GM19043 (cell line): Measurements from ENCODE around the gene ADAMTS17.

ENCODE experiments used
- ATAC-seq: cut with Tn5 transposase; IDR thresholded peaks from one replicate; pipeline ENCODE4 v1.9.1; 2021; ENCODE audit warnings: low read depth; ENCODE audit not compliant: unreplicated experiment

The ADAMTS17 gene

DNA sequence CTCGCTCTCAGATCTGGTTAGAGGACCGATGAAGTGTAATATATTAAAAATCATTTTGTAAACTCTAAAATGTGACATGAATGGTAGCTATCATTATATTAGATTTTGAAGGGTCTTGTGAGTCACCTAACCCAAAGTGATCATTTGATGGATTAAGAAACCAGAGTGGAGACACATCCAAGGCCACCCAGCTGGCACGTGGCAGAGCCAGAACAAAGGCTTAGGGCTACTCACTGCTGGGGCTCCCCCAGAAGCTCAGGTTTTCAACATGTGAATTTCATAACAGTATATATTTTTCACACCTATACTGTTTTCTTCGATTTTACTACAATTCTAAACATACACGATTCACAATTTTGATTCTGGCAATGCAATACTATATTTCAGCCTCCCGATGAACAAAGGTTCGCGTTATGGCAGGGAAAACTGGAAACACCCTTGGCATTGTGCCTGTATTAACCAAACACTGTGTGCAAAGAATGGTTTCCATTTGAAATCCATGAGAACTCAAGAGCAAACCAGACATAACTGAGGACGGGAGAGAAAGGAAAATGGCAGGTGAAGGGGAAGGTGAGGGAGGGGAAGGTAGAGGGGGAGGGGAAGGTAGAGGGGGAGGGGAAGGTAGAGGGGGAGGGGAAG, 88.9 kb downstream of the ADAMTS17 start:
- no peak for ATAC-seq

DNA sequence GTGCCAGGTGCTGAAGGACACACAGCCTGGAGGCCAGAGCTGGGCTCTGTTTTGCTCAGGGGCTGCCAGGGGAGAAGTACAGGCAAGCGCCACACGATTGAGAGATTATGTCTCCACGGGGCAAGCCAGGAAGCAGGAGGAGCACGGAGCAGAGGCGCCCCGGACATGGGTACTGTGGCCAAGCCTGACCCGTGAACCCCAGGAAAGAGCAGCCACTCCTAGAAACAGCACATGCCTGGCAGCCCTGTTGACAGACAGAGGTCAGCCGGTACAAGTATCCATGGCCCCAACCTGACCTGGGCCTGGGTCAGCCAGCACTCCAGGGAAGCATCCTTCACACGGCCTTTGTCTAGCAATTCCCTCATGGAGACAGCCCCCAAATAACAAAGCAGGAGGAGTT, 89.4 kb downstream of the ADAMTS17 start:
- no peak for ATAC-seq

GRCh38 chr15:100250176-100250800, 91.5 kb downstream of the ADAMTS17 start:
- no peak for ATAC-seq

GRCh38 chr15:100249096-100249815, 92.5 kb downstream of the ADAMTS17 start:
- no peak for ATAC-seq

GRCh38 chr15:100248236-100248635, 93.5 kb downstream of the ADAMTS17 start:
- no peak for ATAC-seq

- ATAC-seq, result no peak
Measured at GRCh38 chr15:100247228-100248225, 94.2 kb downstream of the ADAMTS17 start.

DNA sequence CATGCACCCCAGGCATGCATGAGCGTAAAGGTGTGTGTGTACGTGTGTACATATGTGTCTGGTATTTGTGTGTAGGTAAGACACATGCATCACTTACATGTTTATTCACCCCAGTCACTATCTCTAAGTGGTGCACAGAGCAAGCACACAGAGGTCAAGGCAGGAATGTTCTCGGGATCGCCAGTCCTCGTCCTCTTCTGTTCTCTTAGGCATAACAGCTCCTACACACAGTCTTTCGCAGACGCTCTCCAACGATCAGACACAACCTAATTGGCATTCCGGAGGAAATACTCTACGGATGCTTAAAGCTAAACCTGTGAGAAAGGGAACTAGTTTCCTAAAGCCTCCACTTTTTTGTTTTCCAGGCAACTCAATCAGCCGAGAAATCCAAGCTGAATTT, 95.9 kb downstream of the ADAMTS17 start:
- no peak for ATAC-seq

DNA sequence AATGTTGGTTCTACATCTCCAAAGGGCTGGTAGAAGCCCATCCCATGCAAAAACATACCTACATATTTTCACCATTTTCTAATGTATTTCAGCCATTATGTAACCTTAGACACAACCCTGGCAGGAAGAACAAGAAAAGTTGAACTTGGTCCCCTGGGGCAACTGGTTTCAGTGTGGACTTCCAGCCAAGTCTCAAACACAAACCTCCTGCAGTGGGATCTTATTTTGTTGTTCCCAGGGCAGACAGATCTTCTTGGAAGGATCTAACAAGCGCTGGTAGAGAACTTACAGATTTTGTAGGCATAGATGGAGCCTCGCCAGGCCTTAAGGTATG, 96.3 kb downstream of the ADAMTS17 start:
- no peak for ATAC-seq

DNA sequence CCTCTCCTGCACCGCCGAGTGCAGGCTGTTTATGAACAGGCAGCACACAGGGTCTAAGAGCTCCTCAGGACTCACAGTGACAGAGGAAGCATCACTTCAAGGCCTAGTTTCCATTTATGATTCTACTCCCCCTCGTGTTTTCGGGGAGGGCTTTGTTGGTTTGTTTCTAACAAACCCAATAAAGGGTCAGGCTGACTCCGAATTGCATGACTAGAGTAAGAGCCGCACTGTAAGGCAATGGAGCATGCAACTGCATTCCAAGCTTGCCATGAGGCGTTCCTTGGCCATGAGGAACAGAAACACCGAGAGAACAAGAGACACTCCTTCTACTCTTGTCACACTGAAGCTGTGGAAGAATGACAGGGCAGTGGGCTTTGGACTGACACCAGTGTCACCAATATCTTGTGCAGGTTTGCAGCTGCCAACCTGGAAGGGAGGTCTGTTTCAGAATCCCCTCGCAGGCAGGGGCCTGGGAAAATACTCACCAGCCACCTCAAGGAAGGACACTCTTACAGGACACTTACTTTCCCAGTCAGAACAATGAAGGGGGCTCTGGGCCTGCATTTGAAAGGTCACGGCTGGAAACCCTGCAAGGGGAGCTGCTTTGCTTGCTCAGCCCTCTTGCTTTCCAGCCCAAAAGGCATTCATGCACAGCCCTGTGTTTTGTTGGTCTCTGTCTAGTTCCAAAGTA, 96.8 kb downstream of the ADAMTS17 start:
- ATAC-seq, result no peak

GRCh38 chr15:100242989-100243388, 98.8 kb downstream of the ADAMTS17 start:
- ATAC-seq, result no peak

GRCh38 chr15:100241572-100242482, 99.9 kb downstream of the ADAMTS17 start:
- no peak for ATAC-seq

DNA sequence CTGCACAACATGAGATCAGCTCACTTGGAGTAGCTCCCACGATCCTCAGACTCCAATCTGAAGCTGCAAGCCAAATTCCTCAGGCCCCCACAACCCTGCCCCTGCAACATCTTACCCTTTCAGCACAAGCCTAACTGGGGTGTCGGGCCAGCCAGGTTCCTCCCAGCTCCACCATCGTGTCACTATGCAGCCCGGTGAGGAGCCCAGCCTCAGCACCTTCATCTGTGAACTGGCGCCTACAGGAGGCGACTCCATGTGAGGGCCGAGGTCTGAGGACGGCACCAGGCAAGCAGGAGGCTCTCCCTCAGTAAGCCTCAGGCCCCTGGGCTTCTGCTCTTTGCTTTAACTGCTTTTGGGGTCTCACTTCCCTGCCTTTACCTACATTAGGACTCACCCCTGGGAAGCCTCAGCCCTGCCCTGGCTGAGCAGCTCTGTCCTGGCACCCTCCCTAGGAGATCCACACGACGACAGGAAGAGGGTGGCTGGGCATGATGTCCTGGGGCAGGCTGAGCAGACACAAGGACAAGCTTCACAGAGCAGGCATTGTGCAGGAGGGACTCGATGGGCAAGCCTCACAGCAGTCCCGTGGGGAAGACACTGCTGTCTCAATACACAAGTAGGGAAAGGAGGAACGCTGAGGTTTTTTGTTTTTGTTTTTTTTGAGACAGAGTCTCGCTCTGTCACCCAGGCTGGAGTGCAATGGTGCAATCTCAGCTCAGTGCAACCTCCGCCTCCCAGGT, 104.6 kb downstream of the ADAMTS17 start:
- no peak for ATAC-seq

- ATAC-seq, result no peak
Measured at GRCh38 chr15:100235030-100235617, 106.7 kb downstream of the ADAMTS17 start.

DNA sequence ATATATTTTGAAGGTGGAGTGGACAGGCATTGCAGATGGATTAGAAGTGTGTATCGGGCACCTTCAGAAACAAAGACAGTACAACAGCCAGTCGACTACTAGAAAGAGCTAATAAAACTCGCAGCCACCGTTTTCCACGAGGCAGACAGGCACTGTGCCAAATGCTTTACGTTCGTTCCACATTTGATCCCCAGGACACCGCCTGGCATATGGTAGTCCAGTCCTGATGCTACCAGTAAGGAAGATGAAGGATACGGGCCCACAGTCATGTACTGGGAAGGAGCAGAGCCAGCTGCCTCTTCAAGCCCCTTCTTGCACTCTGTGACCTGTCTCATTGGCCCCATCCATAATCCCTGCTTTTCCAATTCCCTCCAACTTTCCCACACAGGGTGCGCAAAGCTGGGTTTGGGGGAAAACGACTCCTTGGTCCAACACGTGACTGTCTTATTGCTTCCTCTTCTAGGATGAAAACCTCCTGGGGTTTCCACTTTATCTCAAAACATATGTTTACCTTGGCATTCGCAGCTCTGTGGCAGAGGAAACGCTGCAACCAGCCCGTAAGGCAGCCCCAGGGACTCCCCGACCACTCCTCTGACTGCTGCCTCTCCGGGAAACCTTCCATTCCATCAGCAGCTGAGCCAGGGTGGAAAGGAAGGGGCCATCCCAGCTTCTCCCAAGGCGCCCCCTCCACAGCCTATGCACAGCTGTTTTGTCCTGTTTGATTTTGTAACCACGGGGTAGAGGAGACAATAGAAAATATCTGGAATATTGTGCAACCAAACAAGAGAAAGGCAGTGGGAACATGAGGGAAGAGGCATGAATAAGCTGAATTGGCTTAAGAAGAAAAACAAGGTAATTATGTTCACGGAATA, 107.4 kb downstream of the ADAMTS17 start:
- ATAC-seq, result no peak

- no peak for ATAC-seq
Measured at GRCh38 chr15:100230784-100231183, 111.0 kb downstream of the ADAMTS17 start.

DNA sequence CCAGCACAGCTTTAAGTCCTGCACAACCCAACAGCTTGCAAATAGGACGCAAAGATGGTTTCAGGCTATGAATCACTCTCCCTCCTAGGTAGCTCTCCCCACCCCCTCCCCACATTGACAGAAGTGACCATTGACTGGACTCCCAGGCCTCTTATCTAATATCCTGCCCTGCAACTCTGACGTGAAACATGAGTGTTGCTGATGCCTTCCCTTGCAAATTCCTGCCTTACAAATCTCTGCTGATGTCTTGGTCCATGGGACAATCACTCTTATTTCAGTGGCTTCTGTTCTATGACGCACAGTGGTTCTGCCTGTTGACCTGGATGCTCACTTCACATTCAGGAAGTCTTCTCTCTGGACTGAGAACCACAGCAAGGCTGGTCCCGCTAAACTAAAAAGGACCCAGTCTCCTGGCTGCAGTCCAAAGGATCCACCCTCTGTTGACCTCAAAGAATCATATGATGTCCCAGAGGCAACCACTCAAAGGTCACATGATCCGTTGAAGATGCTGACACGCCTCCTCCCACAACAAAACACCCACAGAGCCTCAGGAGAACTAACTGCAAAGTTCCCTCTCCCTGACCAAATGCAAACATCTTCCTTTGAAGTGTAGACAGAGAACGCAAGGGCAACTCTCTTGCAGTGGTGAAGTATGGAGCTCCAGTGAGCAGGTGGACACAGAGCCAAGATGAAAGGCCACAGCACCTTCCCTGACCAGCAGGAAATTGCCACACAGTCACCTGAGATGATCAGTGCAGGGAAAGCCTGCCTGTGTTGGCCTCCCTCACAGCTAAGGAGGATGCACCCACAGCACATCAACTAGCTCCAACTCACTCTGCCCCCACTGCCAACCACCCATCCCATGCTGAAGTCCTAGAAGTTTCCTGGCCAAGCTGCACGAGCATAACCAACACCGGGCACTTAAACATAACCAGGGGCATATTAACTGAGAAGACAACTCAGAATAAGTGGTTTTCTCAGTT, 112.3 kb downstream of the ADAMTS17 start:
- no peak for ATAC-seq
